PC-3 (cell line): ENCODE data around the gene ZNF322. TPM values are rescaled to one million over a fixed set of nuclear protein-coding genes. Genes with fewer than 3 reads are reported as not detected.
A peak's percentile ranks its signal among the peaks of the same experiment; 100 is the strongest.

Source experiments
- ATAC-seq: fragments of 200-7000 bp; cut with Tn5 transposase; 2 replicates; pipeline ENCODE4 v1.9.1; 2020; ENCODE audit warnings: mild to moderate bottlenecking, moderate library complexity
- BruUV-seq: library from RNA; stranded (reverse); fragments of 400-500 nt; replicated peaks from 2 replicates; lab custom pipeline; 2021; lab: Mats Ljungman, UMichigan
- CTCF ChIA-PET: fragments of 300-600 bp; sonication (Branson Sonifier 250); formaldehyde crosslinking; loops from one replicate; lab custom pipeline; 2022; ENCODE audit warnings: antibody characterized with exemption; lab: Charles Lee
- POLR2A ChIA-PET: fragments of 300-600 bp; sonication (Branson Sonifier 250); formaldehyde crosslinking; loops from one replicate; lab custom pipeline; 2022; ENCODE audit warnings: antibody characterized with exemption; ENCODE audit not compliant: unreplicated experiment; lab: Charles Lee
- DNase-seq: peaks from one replicate; pipeline ENCODE4 v3.0.0-alpha.2; 2015
- H2AFZ ChIP-seq: fragments of 300-600 bp; sonication (generic); 2 replicates; pipeline ENCODE4 v1.6.0; 2016; ENCODE audit warnings: antibody characterized with exemption, low read length
- H3F3A ChIP-seq: fragments of 300-600 bp; sonication (generic); one replicate; pipeline ENCODE4 v1.6.0; 2017; ENCODE audit warnings: antibody characterized with exemption, low read length, control low read depth, mild to moderate bottlenecking; ENCODE audit not compliant: unreplicated experiment
- H3K27ac ChIP-seq: fragments of 300-600 bp; sonication (generic); 2 replicates; pipeline ENCODE4 v1.5.1; 2016; ENCODE audit warnings: mild to moderate bottlenecking, low read length
- H3K27me3 ChIP-seq: fragments of 300-600 bp; sonication (generic); 2 replicates; pipeline ENCODE4 v1.6.1; 2016; ENCODE audit warnings: low read length, mixed read lengths
- H3K36me3 ChIP-seq: fragments of 300-600 bp; sonication (generic); 2 replicates; pipeline ENCODE4 v1.6.1; 2016; ENCODE audit warnings: low read depth, mixed run types, low read length, mixed read lengths
- H3K4me1 ChIP-seq: fragments of 300-600 bp; sonication (generic); 2 replicates; pipeline ENCODE4 v1.5.1; 2016; ENCODE audit warnings: low read length; ENCODE audit not compliant: insufficient read depth
- H3K4me2 ChIP-seq: fragments of 300-600 bp; sonication (generic); 2 replicates; pipeline ENCODE4 v1.6.0; 2016; ENCODE audit warnings: low read length
- H3K4me3 ChIP-seq: fragments of 300-600 bp; sonication (generic); 2 replicates; pipeline ENCODE4 v1.5.1; 2016; ENCODE audit warnings: mild to moderate bottlenecking, low read length, mixed read lengths
- H3K79me2 ChIP-seq: fragments of 300-600 bp; sonication (generic); 2 replicates; pipeline ENCODE4 v1.6.1; 2017; ENCODE audit warnings: low read length, mixed read lengths
- H3K9ac ChIP-seq: fragments of 300-600 bp; sonication (generic); 2 replicates; pipeline ENCODE4 v1.6.0; 2016; ENCODE audit warnings: mild to moderate bottlenecking, low read length
- H3K9me2 ChIP-seq: fragments of 300-600 bp; sonication (generic); replicated peaks from 2 replicates; pipeline ENCODE4 v1.6.1; 2016; ENCODE audit warnings: mixed run types, low read length, mixed read lengths
- H3K9me3 ChIP-seq: fragments of 300-600 bp; sonication (generic); 2 replicates; pipeline ENCODE4 v1.6.1; 2016; ENCODE audit warnings: low read length, mixed read lengths
- H4K20me1 ChIP-seq: fragments of 300-600 bp; sonication (generic); 2 replicates; pipeline ENCODE4 v1.6.1; 2016; ENCODE audit warnings: low read length, mixed read lengths
- CTCF ChIP-seq: fragments of 300-600 bp; sonication (generic); conservative IDR thresholded peaks from 2 replicates; pipeline ENCODE4 v1.5.1; 2017; ENCODE audit warnings: antibody characterized with exemption, low read depth, mild to moderate bottlenecking, low read length
- EZH2 ChIP-seq: fragments of 300-600 bp; sonication (generic); IDR thresholded peaks from one replicate; pipeline ENCODE4 v1.6.1; 2017; ENCODE audit warnings: antibody characterized with exemption, mild to moderate bottlenecking, low read length; ENCODE audit not compliant: unreplicated experiment
- EZH2phosphoT487 ChIP-seq: fragments of 300-600 bp; sonication (generic); IDR thresholded peaks from 2 replicates; pipeline ENCODE4 v1.6.1; 2018; ENCODE audit warnings: mild to moderate bottlenecking, antibody characterized with exemption, low read length, borderline replicate concordance
- intact Hi-C: fragments of 100-400 bp; cut with micrococcal nuclease; formaldehyde crosslinking; loops from 2 replicates; pipeline ENCODE4 v1.9.0; 2023
- total RNA-seq: library from RNA; depleted of rRNA; stranded (reverse); fragments of >200 nt; gene quantifications from 2 replicates; pipeline ENCODE4 v1.2.3, GENCODE V29; 2014

ZNF322 gene
- total RNA-seq, 1 experiment from 2014 or later, result 15.7 TPM

- Histone ChIP-seq H3K27me3 (no peaks in the 10 kb centered on the region), H3K4me3 (no peak overlapping the region), H3F3A (peaks cover 5% of the 10 kb centered on the region), H4K20me1 (no peaks in the 10 kb centered on the region), H2AFZ (no peak overlapping the region), H3K4me2 (no peak overlapping the region), H3K9me3 (no peaks in the 10 kb centered on the region), H3K27ac (no peak overlapping the region), H3K9me2 (no peaks in the 10 kb centered on the region), H3K36me3 (peaks cover 12% of the 10 kb centered on the region), H3K79me2 (peaks cover 21% of the 10 kb centered on the region), H3K4me1 (peaks cover 10% of the 10 kb centered on the region; the same call in 1 of the 2 replicates), H3K9ac (no peak overlapping the region)
- ChIA-PET POLR2A (no interaction called here), CTCF (no interaction called here)
- DNase-seq (no peak), ATAC-seq (no peak)
- intact Hi-C loops, result loop anchor here (5.0 kb wide), 1 partner anchor 533 kb away; a partner anchor contains a TSS
- BruUV-seq, result no TSS peak
- TF ChIP-seq EZH2 (no peak), EZH2phosphoT487 (no peak), CTCF (no peak)
Observed at GRCh38 chr6:26599134-26599533, 60.4 kb downstream of the ZNF322 start.

GRCh38 chr6:26598267-26598666, 61.3 kb downstream of the ZNF322 start:
- Histone ChIP-seq H3K9ac (0 out of 2 replicates have a peak overlapping the region, but pooled peaks have one; percentile 96), H3K4me1 (peaks cover 10% of the 10 kb centered on the region; the same call in 1 of the 2 replicates), H3K9me2 (no peaks in the 10 kb centered on the region), H4K20me1 (no peaks in the 10 kb centered on the region), H3F3A (peaks cover 5% of the 10 kb centered on the region), H3K36me3 (peaks cover 12% of the 10 kb centered on the region), H3K79me2 (peaks cover 21% of the 10 kb centered on the region), H3K4me2 (peak overlapping the region; percentile 96), H3K27ac (no peak overlapping the region), H2AFZ (no peak overlapping the region), H3K27me3 (no peaks in the 10 kb centered on the region), H3K9me3 (no peaks in the 10 kb centered on the region), H3K4me3 (peak overlapping the region; percentile 99)
- no peak for DNase-seq
- ChIA-PET POLR2A (no interaction called here), CTCF (no interaction called here)
- no TSS peak for BruUV-seq
- intact Hi-C loops, result loop anchor here (5.0 kb wide), 1 partner anchor 534 kb away; a partner anchor contains a TSS
- TF ChIP-seq CTCF (no peak), EZH2 (no peak), EZH2phosphoT487 (no peak)
- no peak for ATAC-seq

GRCh38 chr6:26597821-26598220, 61.7 kb downstream of the ZNF322 start:
- H4K20me1 ChIP-seq, result no peaks in the 10 kb centered on the region
- peaks cover 10% of the 10 kb centered on the region; the same call in 1 of the 2 replicates for H3K4me1 ChIP-seq
- intact Hi-C loops, result loop anchor here (5.0 kb wide), 1 partner anchor 534 kb away; a partner anchor contains a TSS
- H3K79me2 ChIP-seq, result peaks cover 21% of the 10 kb centered on the region
- H3K4me2 ChIP-seq, result peak overlapping the region; percentile 96
- H3K27me3 ChIP-seq, result no peaks in the 10 kb centered on the region
- peak overlapping the region; percentile 96 for H3K9ac ChIP-seq
- POLR2A ChIA-PET, result no interaction called here
- H3K27ac ChIP-seq, result no peak overlapping the region
- no peaks in the 10 kb centered on the region for H3K9me2 ChIP-seq
- no peak for TF ChIP-seq EZH2phosphoT487
- TF ChIP-seq CTCF, result no peak
- no peak for TF ChIP-seq EZH2
- DNase-seq, result no peak
- peaks cover 5% of the 10 kb centered on the region for H3F3A ChIP-seq
- CTCF ChIA-PET, result no interaction called here
- peak overlapping the region; percentile 99 for H3K4me3 ChIP-seq
- peaks cover 12% of the 10 kb centered on the region for H3K36me3 ChIP-seq
- BruUV-seq, result no TSS peak
- no peak for ATAC-seq
- H2AFZ ChIP-seq, result no peak overlapping the region
- H3K9me3 ChIP-seq, result no peaks in the 10 kb centered on the region
